NT2/D1 (cell line): ENCODE results near the gene SRRM4.

ENCODE experiments used
- YY1 ChIP-seq: IDR thresholded peaks from 2 replicates; pipeline ENCODE4 v1.6.1; 2011; ENCODE audit not compliant: insufficient read length, insufficient read depth
- ZNF274 ChIP-seq: IDR thresholded peaks from 2 replicates; pipeline ENCODE4 v1.6.1; 2011; ENCODE audit warnings: mild to moderate bottlenecking, low read depth, low read length

GRCh38 chr12:119082496-119082895, 101.2 kb downstream of the SRRM4 start:
- TF ChIP-seq YY1 = no peak
- no peak for TF ChIP-seq ZNF274
